Measurements from ENCODE around the gene BUD13.

DNA sequence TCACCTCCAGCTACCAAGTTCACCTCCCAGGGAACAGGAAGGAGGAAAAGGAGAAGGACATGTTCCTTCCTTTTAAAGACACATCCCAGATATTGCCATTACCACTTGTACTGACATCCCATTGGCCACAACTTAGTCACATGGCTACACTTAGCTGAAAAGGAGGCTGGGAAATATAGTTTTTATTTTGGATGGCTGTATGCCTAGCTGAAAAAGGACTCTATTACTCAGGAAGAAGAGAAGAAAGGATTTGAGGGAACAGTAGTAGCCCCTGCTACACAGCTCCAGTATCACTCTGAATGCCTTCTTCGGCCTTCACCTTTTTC, 20.9 kb upstream of the BUD13 start:
- TF ChIP-seq, protein P1, sequence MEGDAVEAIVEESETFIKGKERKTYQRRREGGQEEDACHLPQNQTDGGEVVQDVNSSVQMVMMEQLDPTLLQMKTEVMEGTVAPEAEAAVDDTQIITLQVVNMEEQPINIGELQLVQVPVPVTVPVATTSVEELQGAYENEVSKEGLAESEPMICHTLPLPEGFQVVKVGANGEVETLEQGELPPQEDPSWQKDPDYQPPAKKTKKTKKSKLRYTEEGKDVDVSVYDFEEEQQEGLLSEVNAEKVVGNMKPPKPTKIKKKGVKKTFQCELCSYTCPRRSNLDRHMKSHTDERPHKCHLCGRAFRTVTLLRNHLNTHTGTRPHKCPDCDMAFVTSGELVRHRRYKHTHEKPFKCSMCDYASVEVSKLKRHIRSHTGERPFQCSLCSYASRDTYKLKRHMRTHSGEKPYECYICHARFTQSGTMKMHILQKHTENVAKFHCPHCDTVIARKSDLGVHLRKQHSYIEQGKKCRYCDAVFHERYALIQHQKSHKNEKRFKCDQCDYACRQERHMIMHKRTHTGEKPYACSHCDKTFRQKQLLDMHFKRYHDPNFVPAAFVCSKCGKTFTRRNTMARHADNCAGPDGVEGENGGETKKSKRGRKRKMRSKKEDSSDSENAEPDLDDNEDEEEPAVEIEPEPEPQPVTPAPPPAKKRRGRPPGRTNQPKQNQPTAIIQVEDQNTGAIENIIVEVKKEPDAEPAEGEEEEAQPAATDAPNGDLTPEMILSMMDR (conservative IDR thresholded peaks at IDR 0.05 in 1 of 2, IDR thresholded peaks at IDR 0.05 in 1 of 2; ENCODE audit: extremely low read depth in 1 of 2, insufficient read depth in 1 of 2, low read depth in 1 of 2, low read length in 2 of 2): no peak
- no peak for TF ChIP-seq EZH2 (IDR thresholded peaks at IDR 0.05; ENCODE audit: borderline replicate concordance, low read length)
